Panc1 (cell line): Measurements from ENCODE around the gene SLC45A1. TPM values are rescaled to one million over a fixed set of nuclear protein-coding genes. Genes with fewer than 3 reads are reported as not detected.

Source experiments
- ATAC-seq: fragments of 200-7000 bp; cut with Tn5 transposase; 2 replicates; pipeline ENCODE4 v1.9.1; 2020; ENCODE audit warnings: mild to moderate bottlenecking, moderate library complexity
- BruUV-seq: library from RNA; stranded (reverse); fragments of 400-500 nt; replicated peaks from 2 replicates; lab custom pipeline; 2021; lab: Mats Ljungman, UMichigan
- CTCF ChIA-PET: fragments of 300-600 bp; sonication (Branson Sonifier 250); formaldehyde crosslinking; loops from one replicate; lab custom pipeline; 2022; ENCODE audit warnings: antibody characterized with exemption; lab: Charles Lee
- POLR2A ChIA-PET: fragments of 300-600 bp; sonication (Branson Sonifier 250); formaldehyde crosslinking; loops from one replicate; lab custom pipeline; 2022; ENCODE audit warnings: antibody characterized with exemption; lab: Charles Lee
- DNase-seq: peaks from one replicate; pipeline ENCODE4 v3.0.0-alpha.2; 2010; ENCODE audit warnings: low read depth, low spot score
- H3K27ac ChIP-seq: 2 replicates; pipeline ENCODE4 v1.5.1; 2011; ENCODE audit warnings: mild to moderate bottlenecking, low read length, inconsistent platforms
- H3K27me3 ChIP-seq: fragments of 200-500 bp; sonication (Bioruptor generic); 2 replicates; pipeline ENCODE4 v1.6.0; 2014; ENCODE audit warnings: low read length, inconsistent platforms; ENCODE audit not compliant: control insufficient read depth, insufficient read depth
- H3K36me3 ChIP-seq: fragments of 200-500 bp; sonication (Bioruptor generic); 2 replicates; pipeline ENCODE4 v1.5.1; 2014; ENCODE audit warnings: inconsistent platforms, mild to moderate bottlenecking, low read length, moderate library complexity; ENCODE audit not compliant: control insufficient read depth, insufficient read depth
- H3K4me1 ChIP-seq: 2 replicates; pipeline ENCODE4 v1.5.1; 2011; ENCODE audit warnings: inconsistent platforms, mild to moderate bottlenecking, low read length, moderate library complexity; ENCODE audit not compliant: control insufficient read depth, insufficient read depth
- H3K4me3 ChIP-seq, 2 experiments: 2 replicates each; pipeline ENCODE4 v1.5.1; 2011 to 2012; ENCODE audit warnings: low read depth in 2 of 2, low read length in 2 of 2, mild to moderate bottlenecking in 2 of 2, inconsistent platforms in 1 of 2, moderate library complexity in 1 of 2
- H3K9me3 ChIP-seq: fragments of 200-500 bp; sonication (Bioruptor generic); 2 replicates; pipeline ENCODE4 v1.5.1; 2014; ENCODE audit warnings: low read depth, mild to moderate bottlenecking, inconsistent platforms, low read length, moderate library complexity; ENCODE audit not compliant: control insufficient read depth, insufficient read depth
- CTCF ChIP-seq: fragments of 450-650 bp; IDR thresholded peaks from 2 replicates; pipeline ENCODE4 v1.5.1; 2017; ENCODE audit warnings: mild to moderate bottlenecking
- POLR2AphosphoS5 ChIP-seq: IDR thresholded peaks from 2 replicates; pipeline ENCODE4 v1.6.1; 2012; ENCODE audit warnings: mild to moderate bottlenecking, low read depth, low read length, moderate library complexity
- REST ChIP-seq, 2 experiments: IDR thresholded peaks; 2 replicates each; pipeline ENCODE4 v1.6.1; 2011 to 2012; ENCODE audit warnings: low read depth in 2 of 2, control low read depth in 1 of 2, low read length in 1 of 2, mild to moderate bottlenecking in 1 of 2, moderate library complexity in 1 of 2; ENCODE audit not compliant: insufficient read depth in 1 of 2
- SIN3A ChIP-seq: IDR thresholded peaks from 2 replicates; pipeline ENCODE4 v1.6.1; 2012; ENCODE audit warnings: low read depth, mild to moderate bottlenecking, low read length, moderate library complexity, borderline replicate concordance; ENCODE audit not compliant: insufficient read depth
- TCF7L2 ChIP-seq: IDR thresholded peaks from 2 replicates; pipeline ENCODE4 v1.6.1; 2011; ENCODE audit warnings: mild to moderate bottlenecking, low read depth, low read length, inconsistent platforms
- in situ Hi-C: cut with HindIII; loops from 2 replicates; pipeline ENCODE4 v1.10.0; 2016; ENCODE audit warnings: low sequenced_read_pairs, low pct_unique_long_range_greater_than_20kb
- intact Hi-C: fragments of 100-400 bp; cut with micrococcal nuclease; formaldehyde crosslinking; loops from one replicate; pipeline ENCODE4 v1.10.0; 2022; ENCODE audit not compliant: unreplicated experiment
- total RNA-seq: library from RNA; stranded (reverse); gene quantifications from one replicate; pipeline ENCODE4 v1.2.1, GENCODE V29; 2021; ENCODE audit not compliant: unreplicated experiment

Gene SLC45A1
- total RNA-seq, 1 experiment from 2014 or later: 11.3 TPM

GRCh38 chr1:8332806-8333205, 14.9 kb downstream of the SLC45A1 start:
- TF ChIP-seq CTCF (no peak), REST (IDR thresholded peaks at IDR 0.05; ENCODE audit: insufficient read depth in 1 of 2, low read depth in 2 of 2, low read length in 1 of 2) (no peak), POLR2AphosphoS5 (no peak), TCF7L2 (no peak), SIN3A (no peak)
- intact Hi-C loops: no loop called here
- no TSS peak for BruUV-seq
- ChIA-PET POLR2A (no interaction called here), CTCF (no interaction called here)
- DNase-seq (no peak), ATAC-seq (no peak)
- Histone ChIP-seq H3K9me3 (no peaks in the 10 kb centered on the region), H3K36me3 (no peaks in the 10 kb centered on the region), H3K27ac (no peak overlapping the region), H3K4me1 (no peaks in the 10 kb centered on the region), H3K4me3 (no peak overlapping the region), H3K27me3 (no peaks in the 10 kb centered on the region)
- in situ Hi-C loops: no loop called here

GRCh38 chr1:8333246-8333987, 15.5 kb downstream of the SLC45A1 start:
- no peak for DNase-seq
- POLR2A ChIA-PET: interaction anchor here (0.6 to 0.7 kb wide), 2 partner anchors 213 to 372 kb away, joined by 5 to 6 read pairs; no protein-coding TSS in a partner anchor
- no peaks in the 10 kb centered on the region for H3K36me3 ChIP-seq
- no peaks in the 10 kb centered on the region for H3K9me3 ChIP-seq
- no peak for ATAC-seq
- intact Hi-C loops (no loop called here), in situ Hi-C loops (no loop called here)
- BruUV-seq: no TSS peak
- no peaks in the 10 kb centered on the region for H3K4me1 ChIP-seq
- H3K27me3 ChIP-seq: no peaks in the 10 kb centered on the region
- CTCF ChIA-PET: no interaction called here
- no peak overlapping the region for H3K4me3 ChIP-seq
- TF ChIP-seq POLR2AphosphoS5: no peak
- H3K27ac ChIP-seq: no peak overlapping the region
